CD4-positive, alpha-beta T cell treated with Interferon gamma for 1 hour (primary cell): ENCODE results near the gene ENTHD1.

ENCODE experiments used
- DNase-seq: peaks from one replicate; pipeline ENCODE4 v3.0.0-alpha.2; 2020

The ENTHD1 gene

GRCh38 chr22:39728236-39728860, 165.2 kb downstream of the ENTHD1 start:
- no peak for DNase-seq

- DNase-seq = no peak
These were observed 166.0 kb downstream of the ENTHD1 start for GRCh38 chr22:39727541-39727940.

GRCh38 chr22:39725351-39726035, 168.1 kb downstream of the ENTHD1 start:
- DNase-seq = no peak

- no peak for DNase-seq
These were observed 168.7 kb downstream of the ENTHD1 start for GRCh38 chr22:39724857-39725256.

- DNase-seq = no peak
These were observed 169.2 kb downstream of the ENTHD1 start for GRCh38 chr22:39724390-39724789.

- DNase-seq = no peak
These were observed 169.6 kb downstream of the ENTHD1 start for GRCh38 chr22:39723899-39724351.

- no peak for DNase-seq
These were observed 170.1 kb downstream of the ENTHD1 start for GRCh38 chr22:39723463-39723862.

GRCh38 chr22:39722501-39722900, 171.1 kb downstream of the ENTHD1 start:
- DNase-seq = no peak

GRCh38 chr22:39722032-39722325, 171.6 kb downstream of the ENTHD1 start:
- DNase-seq = no peak

- DNase-seq = no peak
These were observed 172.1 kb downstream of the ENTHD1 start for GRCh38 chr22:39721206-39722031.

- no peak for DNase-seq
These were observed 173.8 kb downstream of the ENTHD1 start for GRCh38 chr22:39719559-39720450.

GRCh38 chr22:39718921-39719475, 174.6 kb downstream of the ENTHD1 start:
- no peak for DNase-seq

GRCh38 chr22:39718206-39718605, 175.4 kb downstream of the ENTHD1 start:
- no peak for DNase-seq

- DNase-seq = no peak
These were observed 176.5 kb downstream of the ENTHD1 start for GRCh38 chr22:39717099-39717498.

- no peak for DNase-seq
These were observed 177.0 kb downstream of the ENTHD1 start for GRCh38 chr22:39716534-39716933.

- DNase-seq = no peak
These were observed 177.6 kb downstream of the ENTHD1 start for GRCh38 chr22:39715778-39716495.

- DNase-seq = no peak
These were observed 179.2 kb downstream of the ENTHD1 start for GRCh38 chr22:39714321-39714720.

- no peak for DNase-seq
These were observed 179.7 kb downstream of the ENTHD1 start for GRCh38 chr22:39713799-39714290.

- DNase-seq = no peak
These were observed 180.6 kb downstream of the ENTHD1 start for GRCh38 chr22:39712751-39713525.

- DNase-seq = no peak
These were observed 181.5 kb downstream of the ENTHD1 start for GRCh38 chr22:39712081-39712480.
